IMR-90 (cell line): ENCODE measurements around the gene CHCT1.

Experiments used
- BHLHE40 ChIP-seq: fragments of 150-350 bp; IDR thresholded peaks from 2 replicates; pipeline ENCODE4 v1.6.1; 2016; ENCODE audit warnings: mild to moderate bottlenecking, low read depth, low read length
- CEBPB ChIP-seq: IDR thresholded peaks from 2 replicates; pipeline ENCODE4 v1.6.1; 2012; ENCODE audit warnings: low read depth, low read length, improper control_type of control experiment
- FOS ChIP-seq: fragments of 150-350 bp; IDR thresholded peaks from 2 replicates; pipeline ENCODE4 v1.6.1; 2016; ENCODE audit warnings: low read depth, low read length
- MAFK ChIP-seq: IDR thresholded peaks from 2 replicates; pipeline ENCODE4 v1.6.1; 2012; ENCODE audit warnings: low read depth, low read length, improper control_type of control experiment
- MAZ ChIP-seq: IDR thresholded peaks from 2 replicates; pipeline ENCODE4 v1.6.1; 2012; ENCODE audit warnings: low read depth, mild to moderate bottlenecking, low read length, improper control_type of control experiment, moderate library complexity, borderline replicate concordance
- MXI1 ChIP-seq: IDR thresholded peaks from 2 replicates; pipeline ENCODE4 v1.6.1; 2012; ENCODE audit warnings: low read depth, mild to moderate bottlenecking, low read length, moderate library complexity, borderline replicate concordance
- POLR2A ChIP-seq: IDR thresholded peaks from 2 replicates; pipeline ENCODE4 v1.6.1; 2012; ENCODE audit warnings: mild to moderate bottlenecking, low read depth, low read length
- RAD21 ChIP-seq: IDR thresholded peaks from 2 replicates; pipeline ENCODE4 v1.6.1; 2012; ENCODE audit warnings: low read length, improper control_type of control experiment
- RCOR1 ChIP-seq: IDR thresholded peaks from 2 replicates; pipeline ENCODE4 v1.6.1; 2012; ENCODE audit warnings: mild to moderate bottlenecking, low read length, improper control_type of control experiment; ENCODE audit not compliant: insufficient replicate concordance
- RFX5 ChIP-seq: IDR thresholded peaks from 2 replicates; pipeline ENCODE4 v1.8.0; 2012; ENCODE audit warnings: low read depth, mild to moderate bottlenecking, low read length, moderate library complexity
- SMC3 ChIP-seq: fragments of 150-350 bp; IDR thresholded peaks from 2 replicates; pipeline ENCODE4 v1.6.1; 2016; ENCODE audit warnings: low read depth, mild to moderate bottlenecking, antibody characterized with exemption, low read length, moderate library complexity
- TF ChIP-seq, protein P1 (sequence below): conservative IDR thresholded peaks from 2 replicates; pipeline ENCODE4 v1.5.1; 2012; ENCODE audit warnings: mild to moderate bottlenecking, low read depth, low read length, improper control_type of control experiment
- TF ChIP-seq, protein P2 (sequence below): fragments of 150-350 bp; IDR thresholded peaks from 2 replicates; pipeline ENCODE4 v1.6.1; 2016; ENCODE audit warnings: low read depth, mild to moderate bottlenecking, low read length, moderate library complexity, borderline replicate concordance
- TF ChIP-seq, protein P3 (sequence below): fragments of 150-350 bp; IDR thresholded peaks from 2 replicates; pipeline ENCODE4 v1.6.1; 2017; ENCODE audit warnings: mild to moderate bottlenecking, antibody characterized with exemption, low read length, low read depth

DNA sequence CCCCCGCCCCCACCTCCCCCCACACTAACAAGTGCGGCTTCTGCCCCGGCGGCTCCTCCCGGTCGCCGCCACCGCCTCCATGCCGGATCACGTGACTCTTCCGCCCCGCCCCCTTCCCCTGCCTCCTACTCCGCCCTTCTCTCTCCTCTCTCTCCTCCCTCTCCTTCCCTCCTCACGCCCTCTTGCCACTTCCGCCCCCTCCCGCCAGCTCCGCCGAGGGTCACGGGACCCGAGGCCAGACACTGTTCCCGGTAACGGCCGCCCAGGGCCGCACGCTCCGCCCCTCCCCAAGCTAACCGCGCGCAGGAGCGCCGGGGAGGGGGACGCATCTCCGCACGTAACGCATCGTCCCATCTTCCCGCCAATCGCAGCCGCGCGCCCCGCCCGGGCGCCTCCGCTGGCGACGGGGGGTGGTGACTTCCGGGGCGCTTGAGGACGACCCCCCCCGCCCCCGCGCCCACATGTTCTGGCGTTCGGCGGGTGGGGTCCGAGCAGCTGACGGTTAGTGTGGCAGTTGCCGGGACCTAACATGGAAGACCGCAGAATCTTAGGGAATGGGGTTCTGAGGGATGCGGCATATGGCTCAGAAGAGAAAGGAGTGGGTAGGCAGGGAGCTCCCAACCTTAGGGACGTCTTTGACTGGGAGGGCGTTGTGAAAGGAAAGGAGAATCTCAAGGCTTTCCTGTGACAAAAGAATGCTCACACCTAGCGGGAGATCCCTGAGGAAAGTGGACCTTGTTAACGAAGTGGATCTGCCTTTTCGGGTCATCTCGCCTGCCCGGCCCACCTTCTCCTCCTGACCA is 30.0 kb upstream of the CHCT1 start, which contains the start of gene USP32:
- TF ChIP-seq RAD21, result no peak
- TF ChIP-seq, protein P1, sequence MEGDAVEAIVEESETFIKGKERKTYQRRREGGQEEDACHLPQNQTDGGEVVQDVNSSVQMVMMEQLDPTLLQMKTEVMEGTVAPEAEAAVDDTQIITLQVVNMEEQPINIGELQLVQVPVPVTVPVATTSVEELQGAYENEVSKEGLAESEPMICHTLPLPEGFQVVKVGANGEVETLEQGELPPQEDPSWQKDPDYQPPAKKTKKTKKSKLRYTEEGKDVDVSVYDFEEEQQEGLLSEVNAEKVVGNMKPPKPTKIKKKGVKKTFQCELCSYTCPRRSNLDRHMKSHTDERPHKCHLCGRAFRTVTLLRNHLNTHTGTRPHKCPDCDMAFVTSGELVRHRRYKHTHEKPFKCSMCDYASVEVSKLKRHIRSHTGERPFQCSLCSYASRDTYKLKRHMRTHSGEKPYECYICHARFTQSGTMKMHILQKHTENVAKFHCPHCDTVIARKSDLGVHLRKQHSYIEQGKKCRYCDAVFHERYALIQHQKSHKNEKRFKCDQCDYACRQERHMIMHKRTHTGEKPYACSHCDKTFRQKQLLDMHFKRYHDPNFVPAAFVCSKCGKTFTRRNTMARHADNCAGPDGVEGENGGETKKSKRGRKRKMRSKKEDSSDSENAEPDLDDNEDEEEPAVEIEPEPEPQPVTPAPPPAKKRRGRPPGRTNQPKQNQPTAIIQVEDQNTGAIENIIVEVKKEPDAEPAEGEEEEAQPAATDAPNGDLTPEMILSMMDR, result peak; percentile 31; the same call in 1 of the 2 replicates
- peak; percentile 87 for TF ChIP-seq POLR2A
- no peak for TF ChIP-seq RFX5
- no peak for TF ChIP-seq CEBPB
- TF ChIP-seq FOS, result 0 out of 2 replicates have a peak, but pooled peaks have one; percentile 23
- TF ChIP-seq, protein P2, sequence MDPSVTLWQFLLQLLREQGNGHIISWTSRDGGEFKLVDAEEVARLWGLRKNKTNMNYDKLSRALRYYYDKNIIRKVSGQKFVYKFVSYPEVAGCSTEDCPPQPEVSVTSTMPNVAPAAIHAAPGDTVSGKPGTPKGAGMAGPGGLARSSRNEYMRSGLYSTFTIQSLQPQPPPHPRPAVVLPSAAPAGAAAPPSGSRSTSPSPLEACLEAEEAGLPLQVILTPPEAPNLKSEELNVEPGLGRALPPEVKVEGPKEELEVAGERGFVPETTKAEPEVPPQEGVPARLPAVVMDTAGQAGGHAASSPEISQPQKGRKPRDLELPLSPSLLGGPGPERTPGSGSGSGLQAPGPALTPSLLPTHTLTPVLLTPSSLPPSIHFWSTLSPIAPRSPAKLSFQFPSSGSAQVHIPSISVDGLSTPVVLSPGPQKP, result no peak
- TF ChIP-seq RCOR1, result no peak
- no peak for TF ChIP-seq SMC3
- TF ChIP-seq MAZ, result peak; percentile 97; the same call in 1 of the 2 replicates
- peak; percentile 82 for TF ChIP-seq MXI1
- TF ChIP-seq, protein P3, sequence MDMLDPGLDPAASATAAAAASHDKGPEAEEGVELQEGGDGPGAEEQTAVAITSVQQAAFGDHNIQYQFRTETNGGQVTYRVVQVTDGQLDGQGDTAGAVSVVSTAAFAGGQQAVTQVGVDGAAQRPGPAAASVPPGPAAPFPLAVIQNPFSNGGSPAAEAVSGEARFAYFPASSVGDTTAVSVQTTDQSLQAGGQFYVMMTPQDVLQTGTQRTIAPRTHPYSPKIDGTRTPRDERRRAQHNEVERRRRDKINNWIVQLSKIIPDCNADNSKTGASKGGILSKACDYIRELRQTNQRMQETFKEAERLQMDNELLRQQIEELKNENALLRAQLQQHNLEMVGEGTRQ, result peak; percentile 93
- no peak for TF ChIP-seq MAFK
- peak; percentile 94 for TF ChIP-seq BHLHE40
